Measurements from ENCODE around the gene DBI. TPM values are rescaled to one million over a fixed set of nuclear protein-coding genes. Genes with fewer than 3 reads are reported as not detected.

DBI gene
- total and polyA plus RNA-seq, 2 of the 13 experiments (the other 11 are each of a cell fraction or from before 2014, with no cell fraction given) = 330 to 659 TPM

DNA sequence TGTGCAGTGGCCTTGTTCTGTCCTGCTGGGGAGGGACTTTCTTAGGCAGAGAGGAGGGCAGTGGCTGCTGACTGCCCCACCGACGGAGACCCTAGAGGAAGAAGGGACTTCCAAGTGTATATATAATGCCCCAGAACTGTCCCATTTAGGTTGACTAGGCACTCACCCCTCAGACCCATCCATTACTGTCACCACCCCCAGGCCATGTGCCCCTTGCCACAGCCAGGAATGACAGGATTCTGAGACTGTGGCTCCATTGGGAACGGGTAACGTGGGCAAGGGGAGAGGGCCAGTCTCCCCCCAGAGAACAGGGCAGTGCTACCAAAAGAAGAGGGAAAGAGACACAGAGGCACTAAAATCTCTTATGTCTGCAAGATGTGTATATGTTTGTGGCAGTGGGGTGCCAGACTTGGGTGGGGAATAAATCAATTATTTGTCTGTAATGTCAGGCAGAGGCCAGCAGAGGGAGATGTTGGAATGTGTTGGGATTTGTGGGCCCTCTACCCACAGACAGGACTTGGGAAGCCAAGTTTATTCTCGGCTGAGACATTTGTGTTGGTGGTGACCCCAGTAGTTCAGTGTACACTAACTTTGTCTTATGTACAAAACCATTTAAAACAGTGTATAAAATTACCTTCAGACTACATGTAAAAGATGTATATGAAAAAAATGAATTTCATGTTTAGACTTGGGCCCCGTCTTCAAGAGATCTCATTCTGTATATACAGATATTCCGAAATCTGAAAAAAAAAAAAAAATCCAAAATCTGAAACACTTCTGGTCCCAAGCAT lies 40.8 kb downstream of the DBI start (continued):
- TF ChIP-seq RXRB (CRISPR knock-in tag; IDR thresholded peaks at IDR 0.05; ENCODE audit: borderline replicate concordance) = 0 out of 2 replicates have a peak, but pooled peaks have one; percentile 14
- no peak for TF ChIP-seq HNRNPK (IDR thresholded peaks at IDR 0.05; ENCODE audit: low read depth, low read length, poor library complexity, severe bottlenecking)
- no peak for TF ChIP-seq ZFP36L1 (CRISPR knock-in tag; IDR thresholded peaks at IDR 0.05)
- TF ChIP-seq, protein P1, sequence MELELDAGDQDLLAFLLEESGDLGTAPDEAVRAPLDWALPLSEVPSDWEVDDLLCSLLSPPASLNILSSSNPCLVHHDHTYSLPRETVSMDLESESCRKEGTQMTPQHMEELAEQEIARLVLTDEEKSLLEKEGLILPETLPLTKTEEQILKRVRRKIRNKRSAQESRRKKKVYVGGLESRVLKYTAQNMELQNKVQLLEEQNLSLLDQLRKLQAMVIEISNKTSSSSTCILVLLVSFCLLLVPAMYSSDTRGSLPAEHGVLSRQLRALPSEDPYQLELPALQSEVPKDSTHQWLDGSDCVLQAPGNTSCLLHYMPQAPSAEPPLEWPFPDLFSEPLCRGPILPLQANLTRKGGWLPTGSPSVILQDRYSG (CRISPR knock-in tag; IDR thresholded peaks at IDR 0.05) = no peak
- no peak; the same call in 1 of the 2 replicates for TF ChIP-seq ZNF709 (CRISPR knock-in tag; IDR thresholded peaks at IDR 0.05)
- no peak for TF ChIP-seq ZNF777 (CRISPR knock-in tag; IDR thresholded peaks at IDR 0.05)
- no peak for TF ChIP-seq ISX (CRISPR knock-in tag; conservative IDR thresholded peaks at IDR 0.05)
- peak; percentile 11 for TF ChIP-seq XRCC5 (optimal IDR thresholded peaks at IDR 0.05; ENCODE audit: low read length)
- TF ChIP-seq KAT2B (IDR thresholded peaks at IDR 0.05; ENCODE audit: borderline replicate concordance, low read depth, low read length) = no peak; the same call in 1 of the 2 replicates
- TF ChIP-seq ONECUT2 (CRISPR knock-in tag; IDR thresholded peaks at IDR 0.05) = peak; percentile 72; the same call in 1 of the 2 replicates
- TF ChIP-seq E2F2 (CRISPR knock-in tag; IDR thresholded peaks at IDR 0.05; ENCODE audit: borderline replicate concordance) = no peak
- TF ChIP-seq ZNF547 (CRISPR knock-in tag; IDR thresholded peaks at IDR 0.05) = 0 out of 2 replicates have a peak, but pooled peaks have one; percentile 52
- TF ChIP-seq MED1 (CRISPR knock-in tag; IDR thresholded peaks at IDR 0.05) = peak; percentile 11; the same call in 1 of the 2 replicates
- TF ChIP-seq HDAC2 (CRISPR knock-in tag; IDR thresholded peaks at IDR 0.05) = no peak
- no peak for TF ChIP-seq TRIM24 (CRISPR knock-in tag; IDR thresholded peaks at IDR 0.05)
- TF ChIP-seq SKIL (CRISPR knock-in tag; IDR thresholded peaks at IDR 0.05; ENCODE audit: borderline replicate concordance) = 0 out of 2 replicates have a peak, but pooled peaks have one; percentile 34
- TF ChIP-seq, protein P2, sequence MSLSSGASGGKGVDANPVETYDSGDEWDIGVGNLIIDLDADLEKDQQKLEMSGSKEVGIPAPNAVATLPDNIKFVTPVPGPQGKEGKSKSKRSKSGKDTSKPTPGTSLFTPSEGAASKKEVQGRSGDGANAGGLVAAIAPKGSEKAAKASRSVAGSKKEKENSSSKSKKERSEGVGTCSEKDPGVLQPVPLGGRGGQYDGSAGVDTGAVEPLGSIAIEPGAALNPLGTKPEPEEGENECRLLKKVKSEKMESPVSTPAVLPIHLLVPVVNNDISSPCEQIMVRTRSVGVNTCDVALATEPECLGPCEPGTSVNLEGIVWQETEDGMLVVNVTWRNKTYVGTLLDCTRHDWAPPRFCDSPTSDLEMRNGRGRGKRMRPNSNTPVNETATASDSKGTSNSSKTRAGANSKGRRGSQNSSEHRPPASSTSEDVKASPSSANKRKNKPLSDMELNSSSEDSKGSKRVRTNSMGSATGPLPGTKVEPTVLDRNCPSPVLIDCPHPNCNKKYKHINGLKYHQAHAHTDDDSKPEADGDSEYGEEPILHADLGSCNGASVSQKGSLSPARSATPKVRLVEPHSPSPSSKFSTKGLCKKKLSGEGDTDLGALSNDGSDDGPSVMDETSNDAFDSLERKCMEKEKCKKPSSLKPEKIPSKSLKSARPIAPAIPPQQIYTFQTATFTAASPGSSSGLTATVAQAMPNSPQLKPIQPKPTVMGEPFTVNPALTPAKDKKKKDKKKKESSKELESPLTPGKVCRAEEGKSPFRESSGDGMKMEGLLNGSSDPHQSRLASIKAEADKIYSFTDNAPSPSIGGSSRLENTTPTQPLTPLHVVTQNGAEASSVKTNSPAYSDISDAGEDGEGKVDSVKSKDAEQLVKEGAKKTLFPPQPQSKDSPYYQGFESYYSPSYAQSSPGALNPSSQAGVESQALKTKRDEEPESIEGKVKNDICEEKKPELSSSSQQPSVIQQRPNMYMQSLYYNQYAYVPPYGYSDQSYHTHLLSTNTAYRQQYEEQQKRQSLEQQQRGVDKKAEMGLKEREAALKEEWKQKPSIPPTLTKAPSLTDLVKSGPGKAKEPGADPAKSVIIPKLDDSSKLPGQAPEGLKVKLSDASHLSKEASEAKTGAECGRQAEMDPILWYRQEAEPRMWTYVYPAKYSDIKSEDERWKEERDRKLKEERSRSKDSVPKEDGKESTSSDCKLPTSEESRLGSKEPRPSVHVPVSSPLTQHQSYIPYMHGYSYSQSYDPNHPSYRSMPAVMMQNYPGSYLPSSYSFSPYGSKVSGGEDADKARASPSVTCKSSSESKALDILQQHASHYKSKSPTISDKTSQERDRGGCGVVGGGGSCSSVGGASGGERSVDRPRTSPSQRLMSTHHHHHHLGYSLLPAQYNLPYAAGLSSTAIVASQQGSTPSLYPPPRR (CRISPR knock-in tag; IDR thresholded peaks at IDR 0.05; ENCODE audit: borderline replicate concordance) = no peak
- peak; percentile 4 for TF ChIP-seq ASH2L (IDR thresholded peaks at IDR 0.05; ENCODE audit: insufficient read length, low read depth, low read length)

All from HepG2 (cell line).